M059J (cell line): Measurements from ENCODE around the gene KCNJ12. TPM values are rescaled to one million over a fixed set of nuclear protein-coding genes. Genes with fewer than 3 reads are reported as not detected.

Source experiments
- total RNA-seq: library from RNA; depleted of rRNA; stranded (reverse); fragments of >200 nt; shearing (Covaris generic); gene quantifications from 2 replicates; pipeline ENCODE4 v1.2.3, GENCODE V29; 2014; rRNA removed

Gene KCNJ12
- total RNA-seq, 1 experiment from 2014 or later = 0.22 TPM

Other genes with a start within 250 kb of the KCNJ12 start
- 26.2 and 36.4 TPM in 2 replicates for gene DHRS7B, start 249.4 kb upstream of the KCNJ12 start, total RNA-seq
- gene TMEM11, start 162.2 kb upstream of the KCNJ12 start, total RNA-seq = 29.9 and 33.9 TPM in 2 replicates
- gene NATD1, start 122.9 kb upstream of the KCNJ12 start, total RNA-seq = 1.7 and 2.5 TPM in 2 replicates
- gene MAP2K3, start 91.6 kb upstream of the KCNJ12 start, total RNA-seq = 20.7 and 23.9 TPM in 2 replicates